ENCODE data around the gene PARP8. TPM values are rescaled to one million over a fixed set of nuclear protein-coding genes. Genes with fewer than 3 reads are reported as not detected.

The PARP8 gene
- total RNA-seq, 2 experiments from 2014 or later, result 181 to 200 TPM

DNA sequence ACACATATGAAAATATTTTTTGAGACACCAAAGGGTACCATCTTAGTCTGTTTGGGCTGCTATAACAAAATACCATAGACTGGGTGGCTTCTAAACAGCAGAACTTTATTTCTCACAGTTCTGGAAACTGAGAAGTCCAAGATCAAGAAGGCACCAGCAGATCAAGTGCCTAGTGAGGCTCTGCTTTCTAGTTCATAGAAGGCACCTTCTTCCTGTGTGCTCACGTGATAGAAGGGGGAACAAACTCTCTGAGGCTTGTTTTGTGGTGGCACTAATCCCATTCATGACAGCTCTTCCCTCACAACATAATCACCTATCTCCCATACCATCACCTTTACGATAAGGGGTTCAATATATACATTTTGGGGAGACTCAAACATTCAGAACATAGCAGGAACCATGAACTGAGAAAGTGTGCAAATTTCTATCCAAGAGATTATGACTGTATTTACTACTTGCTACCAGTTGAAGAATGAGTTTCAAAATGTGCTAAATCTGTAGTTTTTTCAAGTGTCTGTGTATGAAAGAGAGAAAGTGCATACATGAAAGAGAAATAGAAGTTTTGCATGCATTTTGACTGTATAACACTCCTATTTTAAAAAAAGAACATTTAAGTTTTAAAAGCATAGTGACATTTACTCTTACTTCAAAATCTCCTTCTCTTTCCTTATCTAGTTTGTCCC lies 207.3 kb downstream of the PARP8 start:
- TF ChIP-seq, protein P1, sequence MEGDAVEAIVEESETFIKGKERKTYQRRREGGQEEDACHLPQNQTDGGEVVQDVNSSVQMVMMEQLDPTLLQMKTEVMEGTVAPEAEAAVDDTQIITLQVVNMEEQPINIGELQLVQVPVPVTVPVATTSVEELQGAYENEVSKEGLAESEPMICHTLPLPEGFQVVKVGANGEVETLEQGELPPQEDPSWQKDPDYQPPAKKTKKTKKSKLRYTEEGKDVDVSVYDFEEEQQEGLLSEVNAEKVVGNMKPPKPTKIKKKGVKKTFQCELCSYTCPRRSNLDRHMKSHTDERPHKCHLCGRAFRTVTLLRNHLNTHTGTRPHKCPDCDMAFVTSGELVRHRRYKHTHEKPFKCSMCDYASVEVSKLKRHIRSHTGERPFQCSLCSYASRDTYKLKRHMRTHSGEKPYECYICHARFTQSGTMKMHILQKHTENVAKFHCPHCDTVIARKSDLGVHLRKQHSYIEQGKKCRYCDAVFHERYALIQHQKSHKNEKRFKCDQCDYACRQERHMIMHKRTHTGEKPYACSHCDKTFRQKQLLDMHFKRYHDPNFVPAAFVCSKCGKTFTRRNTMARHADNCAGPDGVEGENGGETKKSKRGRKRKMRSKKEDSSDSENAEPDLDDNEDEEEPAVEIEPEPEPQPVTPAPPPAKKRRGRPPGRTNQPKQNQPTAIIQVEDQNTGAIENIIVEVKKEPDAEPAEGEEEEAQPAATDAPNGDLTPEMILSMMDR (IDR thresholded peaks at IDR 0.05), result no peak
- DNase-seq (no peak), ATAC-seq (ENCODE audit: poor library complexity) (no peak)
- peaks cover 7% of the 10 kb centered on the region for H3K4me1 Mint-ChIP-seq (ENCODE audit: low read depth)
- intact Hi-C loops (cut with DNase I, micrococcal nuclease), result no loop called here
- no peaks in the 10 kb centered on the region for H3K9me3 ChIP-seq (ENCODE audit: control insufficient read depth in 1 of 2, insufficient read depth in 1 of 2, low read length in 2 of 2)
- no peaks in the 10 kb centered on the region for H3K36me3 Mint-ChIP-seq (ENCODE audit: low read depth)
- peaks cover 25% of the 10 kb centered on the region for H3K27me3 Mint-ChIP-seq
- H3K4me1 ChIP-seq (ENCODE audit: insufficient read depth, low read length), result no peaks in the 10 kb centered on the region
- POLR2A ChIA-PET, result no interaction called here
- H3K27me3 ChIP-seq (ENCODE audit: control insufficient read depth in 1 of 2, insufficient read depth in 2 of 2, low read length in 2 of 2), result peaks cover 3 to 18% of the 10 kb centered on the region in 2 experiments
- peaks cover 2% of the 10 kb centered on the region for H3K9me3 Mint-ChIP-seq
- H3K4me3 ChIP-seq (ENCODE audit: low read length), result no peak overlapping the region
- CTCF ChIA-PET, result no interaction called here
- H3K4me3 Mint-ChIP-seq, result no peak overlapping the region
- H3K27ac ChIP-seq (ENCODE audit: low read depth in 1 of 2, low read length in 2 of 2), result no peak overlapping the region
- no peaks in the 10 kb centered on the region for H3K36me3 ChIP-seq (ENCODE audit: insufficient read depth, low read length)
- H3K27ac Mint-ChIP-seq, result no peak overlapping the region

DNA sequence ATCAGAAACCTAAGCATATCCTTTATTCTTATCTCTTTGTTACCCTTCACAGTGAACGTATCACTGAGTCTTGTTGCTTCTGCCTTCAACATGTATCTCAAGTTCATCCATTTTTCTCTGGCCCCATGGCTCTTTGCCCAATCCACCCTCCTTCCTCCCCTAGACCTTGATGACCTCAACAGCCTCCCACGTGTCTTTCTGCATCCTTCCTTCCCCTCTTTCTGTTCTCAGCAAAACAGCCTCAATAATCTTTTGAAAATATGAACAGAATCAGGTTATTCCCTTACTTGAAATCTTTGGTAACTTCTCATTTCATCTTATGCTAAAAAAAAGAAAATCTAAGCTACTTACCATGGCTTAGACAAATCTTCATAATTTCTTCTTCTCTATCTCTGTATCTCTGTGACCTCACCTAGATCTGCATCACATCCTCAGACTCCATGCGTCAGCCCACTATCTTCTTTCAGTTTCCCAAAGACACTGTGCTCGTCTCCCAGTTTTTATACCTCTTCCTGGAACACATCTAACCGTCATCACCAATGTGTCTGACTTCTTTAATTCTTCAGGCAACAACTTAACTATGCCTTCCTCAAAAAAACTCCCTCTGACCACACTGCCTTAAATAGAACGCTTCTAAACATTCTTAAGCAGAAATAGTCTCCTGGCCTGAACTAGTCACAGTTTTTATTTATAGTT lies 208.0 kb downstream of the PARP8 start:
- Histone ChIP-seq H3K4me3 (ENCODE audit: low read length) (no peak overlapping the region), H3K27ac (ENCODE audit: low read depth in 1 of 2, low read length in 2 of 2) (no peak overlapping the region), H3K9me3 (ENCODE audit: control insufficient read depth in 1 of 2, insufficient read depth in 1 of 2, low read length in 2 of 2) (no peaks in the 10 kb centered on the region), H3K27me3 (ENCODE audit: control insufficient read depth in 1 of 2, insufficient read depth in 2 of 2, low read length in 2 of 2) (peaks cover 4 to 14% of the 10 kb centered on the region in 2 experiments), H3K36me3 (ENCODE audit: insufficient read depth, low read length) (no peaks in the 10 kb centered on the region), H3K4me1 (ENCODE audit: insufficient read depth, low read length) (no peaks in the 10 kb centered on the region)
- ChIA-PET CTCF (no interaction called here), POLR2A (no interaction called here)
- Mint-ChIP-seq H3K4me3 (no peak overlapping the region), H3K36me3 (ENCODE audit: low read depth) (no peaks in the 10 kb centered on the region), H3K4me1 (ENCODE audit: low read depth) (peaks cover 7% of the 10 kb centered on the region), H3K9me3 (peaks cover 2% of the 10 kb centered on the region), H3K27me3 (peaks cover 25% of the 10 kb centered on the region), H3K27ac (no peak overlapping the region)
- intact Hi-C loops (cut with DNase I, micrococcal nuclease), result no loop called here
- TF ChIP-seq, protein P1 (IDR thresholded peaks at IDR 0.05), result no peak
- DNase-seq (peak in 3 of 14 experiments; percentile 7 to 11 (median 8)), ATAC-seq (ENCODE audit: poor library complexity) (peak; percentile 26)

DNA sequence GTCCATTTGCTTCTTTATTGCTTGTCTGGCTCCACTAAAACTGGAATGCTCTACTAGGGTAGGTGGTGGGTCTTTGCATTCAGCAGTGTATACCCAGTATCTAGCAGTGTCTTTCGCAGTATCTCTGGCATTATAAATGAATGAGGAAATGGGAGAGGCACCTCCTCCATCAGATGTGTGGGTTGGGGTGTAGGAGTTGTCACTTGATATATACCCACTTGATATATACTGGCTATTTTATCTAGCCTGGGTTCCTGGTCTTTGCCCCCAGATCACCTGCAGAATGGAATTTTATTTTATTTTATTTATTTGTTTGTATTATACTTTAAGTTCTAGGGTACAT lies 208.5 kb downstream of the PARP8 start:
- Mint-ChIP-seq H3K27me3 (peaks cover 23% of the 10 kb centered on the region), H3K4me3 (no peak overlapping the region), H3K9me3 (peaks cover 2% of the 10 kb centered on the region), H3K27ac (no peak overlapping the region), H3K4me1 (ENCODE audit: low read depth) (peaks cover 7% of the 10 kb centered on the region), H3K36me3 (ENCODE audit: low read depth) (no peaks in the 10 kb centered on the region)
- no peaks in the 10 kb centered on the region for H3K36me3 ChIP-seq (ENCODE audit: insufficient read depth, low read length)
- intact Hi-C loops (cut with DNase I, micrococcal nuclease), result no loop called here
- CTCF ChIA-PET, result no interaction called here
- H3K27ac ChIP-seq (ENCODE audit: low read depth in 1 of 2, low read length in 2 of 2), result no peak overlapping the region
- peaks cover 8 to 15% of the 10 kb centered on the region in 2 experiments for H3K27me3 ChIP-seq (ENCODE audit: control insufficient read depth in 1 of 2, insufficient read depth in 2 of 2, low read length in 2 of 2)
- no peaks in the 10 kb centered on the region for H3K4me1 ChIP-seq (ENCODE audit: insufficient read depth, low read length)
- H3K4me3 ChIP-seq (ENCODE audit: low read length), result no peak overlapping the region
- TF ChIP-seq, protein P1 (IDR thresholded peaks at IDR 0.05), result no peak
- POLR2A ChIA-PET, result no interaction called here
- no peak for DNase-seq
- ATAC-seq (ENCODE audit: poor library complexity), result no peak
- no peaks in the 10 kb centered on the region for H3K9me3 ChIP-seq (ENCODE audit: control insufficient read depth in 1 of 2, insufficient read depth in 1 of 2, low read length in 2 of 2)

Measured in CD4-positive, alpha-beta T cell (primary cell).